Esophagus muscularis mucosa (tissue), 3 donors: ENCODE results near the gene MEGF6.

Source experiments
- CTCF ChIP-seq, 3 experiments: fragments of 200-600 bp in 2 of 3; fragments of 450-650 bp in 1 of 3; sonication (generic) in 2 of 3; IDR thresholded peaks; one replicate each; pipeline ENCODE4 v1.5.1; 2017 to 2019; ENCODE audit warnings: antibody characterized with exemption in 3 of 3, mild to moderate bottlenecking in 2 of 3, moderate library complexity in 1 of 3
- POLR2AphosphoS5 ChIP-seq, 2 donors: sonication (generic); formaldehyde crosslinking; IDR thresholded peaks; one replicate each; pipeline ENCODE4 v1.6.1; 2017; ENCODE audit warnings: antibody characterized with exemption in 2 of 2

GRCh38 chr1:3453203-3453761 is 158.0 kb downstream of the MEGF6 start:
- TF ChIP-seq CTCF (IDR thresholded peaks at IDR 0.05) = peak; percentile 75 to 95 (median 77)
- no peak for TF ChIP-seq POLR2AphosphoS5 (IDR thresholded peaks at IDR 0.05)
